ENCODE data around the gene TMA16.
"Not testable (repeated sequence)": the region's sequence is repeated elsewhere in the genome, so short reads cannot be mapped to it uniquely, and the experiment has no call there.

Gene TMA16

GRCh38 chr4:163515198-163515597 is 20.7 kb downstream of the TMA16 start:
- DNase-seq: no peak

GRCh38 chr4:163523791-163524365 is 29.4 kb downstream of the TMA16 start:
- DNase-seq: no peak

DNA sequence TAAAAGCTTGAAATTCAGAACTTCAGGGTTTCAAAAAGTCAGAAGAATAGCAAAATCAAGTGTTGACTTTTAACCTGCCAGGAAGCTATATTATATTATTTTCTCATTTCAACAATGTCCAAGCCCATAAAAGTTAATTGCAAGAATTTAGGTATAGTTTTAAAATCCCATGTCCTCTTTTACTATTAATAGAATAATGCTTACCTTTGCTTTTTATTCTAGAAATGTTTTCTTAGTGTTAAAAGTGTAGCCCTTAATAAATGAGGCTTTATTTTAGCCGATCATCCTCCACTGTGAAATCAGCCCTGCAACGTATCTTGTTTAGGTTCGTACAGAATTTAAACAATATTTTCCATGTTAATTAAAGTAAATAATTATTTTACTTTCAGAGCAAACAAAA is 31.5 kb downstream of the TMA16 start:
- no peak for DNase-seq

GRCh38 chr4:163527172-163527571 is 32.7 kb downstream of the TMA16 start:
- no peak for DNase-seq

- DNase-seq: no peak
Observed at GRCh38 chr4:163528653-163529052, 34.2 kb downstream of the TMA16 start.

DNA sequence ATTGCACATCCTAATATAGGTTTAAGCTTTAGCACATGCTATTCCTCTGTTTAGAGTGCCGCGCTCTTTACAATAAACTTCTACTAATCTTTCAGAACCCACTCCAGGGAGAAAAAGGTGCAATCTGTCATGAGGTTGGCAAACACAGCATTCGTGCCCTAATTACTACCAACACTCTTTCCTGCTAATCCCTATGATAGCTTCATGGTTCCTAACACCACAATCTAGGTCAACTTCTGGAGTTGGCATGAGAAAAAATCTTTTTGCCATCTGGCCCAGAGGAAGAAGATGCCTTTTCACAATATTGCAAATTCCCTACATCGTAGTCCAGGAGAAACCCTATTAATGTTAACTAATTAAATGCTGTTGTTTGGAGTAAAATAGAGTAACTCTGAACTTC is 39.6 kb downstream of the TMA16 start:
- DNase-seq: no peak

GRCh38 chr4:163535657-163536056 is 41.2 kb downstream of the TMA16 start:
- no peak for DNase-seq

DNA sequence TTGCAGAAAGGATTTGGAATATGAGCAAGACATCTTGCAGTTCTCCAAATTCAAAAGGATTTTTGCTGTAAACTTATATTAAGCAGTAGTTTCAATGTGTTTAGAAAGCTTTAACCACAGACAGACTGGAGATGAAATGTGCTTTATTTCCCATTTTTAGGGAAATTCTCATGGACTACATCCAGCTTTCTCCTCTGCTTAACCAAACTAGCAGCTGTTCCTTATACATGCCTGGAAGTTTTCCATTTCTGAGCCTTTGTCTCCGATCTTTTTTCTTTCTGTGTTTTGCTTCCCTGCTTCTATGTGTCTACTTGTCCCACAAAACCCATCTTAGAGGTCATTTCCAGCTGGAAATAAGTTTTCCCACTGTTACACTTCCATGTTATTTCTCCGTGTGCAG is 41.6 kb downstream of the TMA16 start:
- peak; percentile 18 for DNase-seq

GRCh38 chr4:163537114-163537513 is 42.6 kb downstream of the TMA16 start:
- DNase-seq: no peak

DNA sequence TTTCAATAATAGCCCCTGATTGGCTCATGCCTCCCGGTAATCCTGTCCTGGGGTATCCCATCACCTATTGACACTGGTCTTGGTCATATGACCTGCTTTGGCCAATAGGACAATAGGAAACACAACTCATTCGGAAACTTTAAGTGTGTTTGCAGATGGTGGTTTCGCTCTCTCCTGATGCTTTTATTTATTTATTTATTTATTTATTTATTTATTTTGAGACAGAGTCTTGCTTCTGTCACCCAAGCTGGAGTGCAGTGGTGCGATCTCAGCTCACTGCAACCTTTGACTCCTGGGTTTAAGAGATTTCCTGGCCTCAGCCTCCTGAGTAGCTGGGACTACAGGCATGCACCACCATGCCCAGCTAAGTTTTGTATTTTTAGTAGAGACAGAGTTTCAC is 44.3 kb downstream of the TMA16 start:
- DNase-seq: not testable (repeated sequence)

GRCh38 chr4:163540448-163540847 is 46.0 kb downstream of the TMA16 start:
- no peak for DNase-seq

GRCh38 chr4:163540977-163541376 is 46.5 kb downstream of the TMA16 start:
- peak; percentile 74 for DNase-seq

DNA sequence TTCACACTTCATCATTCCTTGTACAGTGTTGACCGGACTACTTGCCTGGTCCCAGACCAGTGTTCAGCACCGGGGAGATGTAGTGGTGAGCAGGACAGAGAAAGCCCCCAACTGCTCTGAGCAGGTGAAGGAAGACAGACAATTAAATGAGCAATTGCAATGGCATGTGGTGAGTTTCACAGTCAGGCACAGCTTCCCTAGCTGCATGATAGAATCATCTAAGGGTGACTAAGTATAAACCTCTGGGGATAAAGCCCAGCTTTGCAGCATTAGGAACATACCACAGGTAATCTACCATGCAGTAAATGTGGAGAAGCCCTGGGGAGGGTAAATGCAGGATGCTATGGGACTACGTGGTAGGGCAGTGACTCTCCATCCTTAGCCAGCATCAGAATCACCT is 47.8 kb downstream of the TMA16 start:
- peak; percentile 62 for DNase-seq

DNA sequence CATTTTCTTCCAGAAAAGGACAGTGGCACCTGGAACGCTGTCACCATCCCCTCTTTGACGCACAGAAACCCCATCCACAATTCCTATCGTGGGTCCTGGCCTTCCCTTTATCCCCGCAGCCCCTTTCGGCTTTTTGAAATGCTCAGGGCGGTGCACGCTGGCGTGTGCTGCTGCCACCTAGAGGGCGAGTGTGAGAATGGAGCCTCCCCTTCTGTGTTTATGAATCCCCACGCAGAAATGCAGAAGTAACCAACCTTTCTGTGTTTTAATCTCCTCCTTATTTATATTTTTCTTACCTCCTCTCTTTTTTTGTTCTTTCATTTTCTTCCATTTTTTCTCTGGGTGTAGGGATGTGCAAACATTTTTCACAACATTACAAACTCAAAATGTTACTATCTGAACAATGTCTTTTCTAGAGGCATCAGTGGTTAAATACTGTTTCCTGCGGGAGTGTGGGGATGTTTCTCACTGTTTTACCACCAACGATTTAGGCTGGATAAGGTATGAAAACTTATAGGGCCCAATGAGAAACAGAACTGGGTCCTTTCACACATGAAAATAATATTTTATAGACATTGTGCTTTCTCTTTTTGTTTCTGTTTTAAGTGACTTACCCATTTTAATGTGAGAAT is 50.0 kb downstream of the TMA16 start:
- peak; percentile 49 for DNase-seq

GRCh38 chr4:163548481-163549243 is 54.2 kb downstream of the TMA16 start:
- DNase-seq: peak; percentile 47

GRCh38 chr4:163550869-163551267 is 56.4 kb downstream of the TMA16 start:
- no peak for DNase-seq

GRCh38 chr4:163553146-163553545 is 58.7 kb downstream of the TMA16 start:
- DNase-seq: no peak

DNA sequence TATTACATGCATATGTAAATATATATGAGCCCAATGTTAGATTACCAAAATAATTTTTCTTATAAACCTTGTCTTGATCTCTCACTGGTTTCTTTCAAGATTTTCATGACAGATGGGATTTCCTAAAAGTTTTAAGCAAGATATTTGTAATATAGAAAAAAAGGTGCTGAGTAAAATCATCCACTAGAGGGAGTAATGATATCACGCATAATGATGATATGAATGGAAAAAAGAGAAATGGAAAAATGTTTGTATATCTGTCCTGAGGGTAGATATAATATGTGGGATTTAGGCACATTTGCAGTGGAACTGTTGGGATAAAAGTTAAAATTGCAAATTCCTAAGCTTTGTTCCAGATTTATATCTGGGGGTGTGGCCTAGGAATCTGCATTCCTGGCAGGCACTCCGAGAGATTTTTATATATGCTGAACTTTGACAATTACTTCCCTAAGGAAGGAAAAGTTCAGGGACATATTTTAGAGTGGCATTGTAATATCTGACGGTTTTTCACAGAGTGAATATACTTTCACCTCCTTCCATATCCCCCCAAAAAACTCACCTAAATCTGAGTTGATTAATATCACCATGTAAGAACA is 60.5 kb downstream of the TMA16 start:
- peak; percentile 14 for DNase-seq

DNA sequence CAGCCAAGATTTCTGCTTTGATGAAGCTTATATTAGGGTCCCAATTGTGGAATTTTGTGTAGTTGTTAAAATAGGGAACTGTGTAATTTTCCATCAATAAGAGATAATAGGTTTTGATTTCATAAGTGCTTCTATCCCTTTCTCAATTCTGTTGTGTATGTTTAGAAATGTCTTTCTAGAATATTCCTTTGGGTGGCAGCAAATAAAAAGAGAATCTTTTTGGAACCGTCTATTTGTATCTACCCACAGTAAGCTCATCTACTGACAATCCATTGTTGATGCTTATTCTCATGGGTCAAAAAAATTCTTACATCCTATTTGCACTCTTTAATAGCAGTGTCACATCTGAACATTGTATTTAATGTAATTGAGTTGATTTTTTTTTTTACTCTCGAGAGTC is 61.7 kb downstream of the TMA16 start:
- no peak for DNase-seq

- no peak for DNase-seq
Observed at GRCh38 chr4:163556650-163557391, 62.3 kb downstream of the TMA16 start.

GRCh38 chr4:163558539-163559044 is 64.1 kb downstream of the TMA16 start:
- DNase-seq: no peak

- DNase-seq: no peak
Observed at GRCh38 chr4:163562496-163562895, 68.0 kb downstream of the TMA16 start.

- no peak for DNase-seq
Observed at GRCh38 chr4:163563592-163563991, 69.1 kb downstream of the TMA16 start.
